Mucosa of descending colon (tissue), 3 donors: ENCODE data around the gene DNAJA3. TPM values are rescaled to one million over a fixed set of nuclear protein-coding genes. Genes with fewer than 3 reads are reported as not detected.

Source experiments
- ATAC-seq: fragments of 200-7000 bp; cut with Tn5 transposase; one replicate; pipeline ENCODE4 v1.9.1; 2020; ENCODE audit warnings: mild to moderate bottlenecking, moderate library complexity
- DNase-seq, 3 donors: peaks; one replicate each; pipeline ENCODE4 v3.0.0-alpha.2; 2020
- H3K36me3 ChIP-seq: fragments of 200-600 bp; one replicate; pipeline ENCODE4 v1.8.0; 2021; ENCODE audit warnings: low read depth, mild to moderate bottlenecking
- H3K4me1 ChIP-seq: fragments of 200-600 bp; one replicate; pipeline ENCODE4 v1.8.0; 2021; ENCODE audit warnings: low read depth, mild to moderate bottlenecking
- H3K4me3 ChIP-seq: fragments of 200-600 bp; one replicate; pipeline ENCODE4 v1.8.0; 2021; ENCODE audit warnings: mild to moderate bottlenecking
- H3K9me3 ChIP-seq: fragments of 200-600 bp; one replicate; pipeline ENCODE4 v1.8.0; 2021; ENCODE audit warnings: mild to moderate bottlenecking
- CTCF ChIP-seq: fragments of 200-600 bp; IDR thresholded peaks from one replicate; pipeline ENCODE4 v1.8.0; 2022; ENCODE audit warnings: antibody characterized with exemption, mild to moderate bottlenecking
- intact Hi-C, 2 donors: fragments of 100-400 bp; cut with DNase I in 1 of 2; cut with micrococcal nuclease in 1 of 2; formaldehyde crosslinking; loops; one replicate each; pipeline versions ENCODE4 v1.11.0 to v1.11.1; 2022; cut with DNase I, micrococcal nuclease
- total RNA-seq, 3 donors: library from RNA; stranded (reverse); fragmentation: NEBNext Ultra II Directional in 2 of 3; extraction: Animal tissue kit (Norgen Biotek cat#: 25700) in 2 of 3; gene quantifications; one replicate each; pipeline versions ENCODE4 v1.2.1 to v1.2.4, GENCODE V29; 2021 to 2023
- donor health status: DM: no; HTN: no; CAD: no; lungs with moderate emphysema.
- donor health status: DM: no; HTN: no; CAD: no.
- donor health status: DM: no; HTN: yes; CAD: no.

Gene DNAJA3
- total RNA-seq, 3 donors from 2014 or later: 47.0 to 58.3 (median 54.8) TPM

DNA sequence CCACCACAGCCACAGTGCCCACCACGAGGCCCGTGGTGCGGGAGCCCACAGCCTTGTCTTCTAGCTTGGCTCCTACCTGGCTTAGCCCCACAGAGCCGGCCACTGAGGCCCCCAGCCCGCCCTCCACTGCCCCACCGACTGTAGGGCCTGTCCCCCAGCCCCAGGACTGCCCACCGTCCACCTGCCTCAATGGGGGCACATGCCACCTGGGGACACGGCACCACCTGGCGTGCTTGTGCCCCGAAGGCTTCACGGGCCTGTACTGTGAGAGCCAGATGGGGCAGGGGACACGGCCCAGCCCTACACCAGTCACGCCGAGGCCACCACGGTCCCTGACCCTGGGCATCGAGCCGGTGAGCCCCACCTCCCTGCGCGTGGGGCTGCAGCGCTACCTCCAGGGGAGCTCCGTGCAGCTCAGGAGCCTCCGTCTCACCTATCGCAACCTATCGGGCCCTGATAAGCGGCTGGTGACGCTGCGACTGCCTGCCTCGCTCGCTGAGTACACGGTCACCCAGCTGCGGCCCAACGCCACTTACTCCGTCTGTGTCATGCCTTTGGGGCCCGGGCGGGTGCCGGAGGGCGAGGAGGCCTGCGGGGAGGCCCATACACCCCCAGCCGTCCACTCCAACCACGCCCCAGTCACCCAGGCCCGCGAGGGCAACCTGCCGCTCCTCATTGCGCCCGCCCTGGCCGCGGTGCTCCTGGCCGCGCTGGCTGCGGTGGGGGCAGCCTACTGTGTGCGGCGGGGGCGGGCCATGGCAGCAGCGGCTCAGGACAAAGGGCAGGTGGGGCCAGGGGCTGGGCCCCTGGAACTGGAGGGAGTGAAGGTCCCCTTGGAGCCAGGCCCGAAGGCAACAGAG, 43.5 kb upstream of the DNAJA3 start:
- H3K36me3 ChIP-seq: no peaks in the 10 kb centered on the region
- no peaks in the 10 kb centered on the region for H3K9me3 ChIP-seq
- ATAC-seq (no peak), DNase-seq (peak in 1 of 3 donors; percentile 47)
- no peak overlapping the region for H3K4me3 ChIP-seq
- intact Hi-C loops: no loop called here
- no peaks in the 10 kb centered on the region for H3K4me1 ChIP-seq
- no peak for TF ChIP-seq CTCF

DNA sequence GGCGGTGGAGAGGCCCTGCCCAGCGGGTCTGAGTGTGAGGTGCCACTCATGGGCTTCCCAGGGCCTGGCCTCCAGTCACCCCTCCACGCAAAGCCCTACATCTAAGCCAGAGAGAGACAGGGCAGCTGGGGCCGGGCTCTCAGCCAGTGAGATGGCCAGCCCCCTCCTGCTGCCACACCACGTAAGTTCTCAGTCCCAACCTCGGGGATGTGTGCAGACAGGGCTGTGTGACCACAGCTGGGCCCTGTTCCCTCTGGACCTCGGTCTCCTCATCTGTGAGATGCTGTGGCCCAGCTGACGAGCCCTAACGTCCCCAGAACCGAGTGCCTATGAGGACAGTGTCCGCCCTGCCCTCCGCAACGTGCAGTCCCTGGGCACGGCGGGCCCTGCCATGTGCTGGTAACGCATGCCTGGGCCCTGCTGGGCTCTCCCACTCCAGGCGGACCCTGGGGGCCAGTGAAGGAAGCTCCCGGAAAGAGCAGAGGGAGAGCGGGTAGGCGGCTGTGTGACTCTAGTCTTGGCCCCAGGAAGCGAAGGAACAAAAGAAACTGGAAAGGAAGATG, 42.8 kb upstream of the DNAJA3 start:
- no peaks in the 10 kb centered on the region for H3K9me3 ChIP-seq
- no peak for ATAC-seq
- H3K36me3 ChIP-seq: no peaks in the 10 kb centered on the region
- H3K4me1 ChIP-seq: no peaks in the 10 kb centered on the region
- intact Hi-C loops: no loop called here
- no peak for TF ChIP-seq CTCF
- DNase-seq: peak in 1 of 3 donors; percentile 38
- H3K4me3 ChIP-seq: no peak overlapping the region

DNA sequence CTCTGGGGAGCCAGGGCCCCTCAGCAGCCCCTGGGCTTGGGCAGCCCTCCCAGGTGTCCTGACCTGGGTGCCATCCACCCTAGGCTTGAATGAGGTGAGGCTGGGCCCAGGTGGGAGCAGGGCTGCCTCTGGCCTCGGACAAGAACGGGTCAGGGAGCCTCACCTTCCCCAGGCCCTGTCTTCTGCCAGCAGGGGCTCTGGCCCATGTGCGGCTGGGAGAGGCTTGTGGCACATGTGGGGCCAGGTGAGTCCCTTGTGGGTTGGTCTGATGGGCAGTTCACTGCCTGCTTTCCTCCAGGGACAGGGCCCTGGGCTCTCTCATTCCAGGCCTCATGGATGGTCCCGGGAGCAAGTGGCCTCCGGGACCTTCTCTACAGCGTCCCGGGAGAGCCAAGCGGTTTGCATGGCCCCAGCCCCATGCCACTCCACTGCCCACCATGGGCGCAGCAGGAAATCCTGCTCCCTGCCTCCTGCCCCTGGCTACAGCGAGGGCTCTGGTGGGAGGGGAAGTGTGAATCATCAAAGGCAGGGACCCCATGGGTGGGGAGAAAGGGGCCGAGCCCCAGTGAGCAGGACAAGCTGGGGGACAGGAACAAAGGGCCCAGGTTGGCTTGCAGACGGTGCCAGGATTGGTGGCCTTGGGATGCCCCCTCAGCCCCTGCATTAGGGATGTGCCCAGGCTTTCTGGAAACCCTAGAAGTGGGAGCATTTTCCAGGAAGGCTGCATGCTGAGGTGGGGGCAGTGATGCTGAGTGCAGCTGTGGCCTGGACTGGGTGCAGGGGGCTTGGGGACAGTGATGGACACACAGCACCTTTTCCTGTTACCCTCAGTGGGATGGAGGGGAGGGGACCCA, 41.9 kb upstream of the DNAJA3 start:
- no peak for TF ChIP-seq CTCF
- H3K36me3 ChIP-seq: no peaks in the 10 kb centered on the region

DNA sequence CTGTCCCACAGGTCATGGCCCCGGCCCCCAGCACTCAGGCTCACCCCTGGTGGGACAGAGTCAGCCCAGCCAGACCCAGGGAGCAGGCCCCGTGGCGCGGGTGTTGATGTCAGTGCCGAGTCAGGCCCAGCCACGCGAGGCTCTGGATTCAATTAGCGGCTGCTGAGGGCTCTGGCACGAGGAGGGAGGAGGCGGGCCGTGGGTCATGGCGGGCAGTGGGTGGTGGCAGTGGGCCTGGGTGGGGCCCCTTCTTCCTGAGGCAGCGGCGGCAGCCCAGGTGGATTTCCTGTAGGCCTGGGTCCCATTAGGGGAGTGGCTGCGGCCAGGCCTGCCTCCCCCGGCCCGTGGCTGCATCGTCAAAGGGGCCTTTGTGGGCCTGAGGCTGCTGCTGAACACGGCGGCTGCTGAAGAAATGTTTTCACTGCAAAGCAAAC, 41.1 kb upstream of the DNAJA3 start:
- TF ChIP-seq CTCF: no peak
- DNase-seq (peak in 1 of 3 donors; percentile 59), ATAC-seq (no peak)
- H3K4me1 ChIP-seq: no peaks in the 10 kb centered on the region
- H3K36me3 ChIP-seq: no peaks in the 10 kb centered on the region
- H3K9me3 ChIP-seq: no peaks in the 10 kb centered on the region
- no peak overlapping the region for H3K4me3 ChIP-seq
- intact Hi-C loops: no loop called here

More for the DNA sequence above, 41.9 kb upstream of the DNAJA3 start:
- H3K9me3 ChIP-seq: no peaks in the 10 kb centered on the region
- H3K4me1 ChIP-seq: no peaks in the 10 kb centered on the region
- intact Hi-C loops: no loop called here
- DNase-seq (no peak), ATAC-seq (no peak)
- H3K4me3 ChIP-seq: no peak overlapping the region

DNA sequence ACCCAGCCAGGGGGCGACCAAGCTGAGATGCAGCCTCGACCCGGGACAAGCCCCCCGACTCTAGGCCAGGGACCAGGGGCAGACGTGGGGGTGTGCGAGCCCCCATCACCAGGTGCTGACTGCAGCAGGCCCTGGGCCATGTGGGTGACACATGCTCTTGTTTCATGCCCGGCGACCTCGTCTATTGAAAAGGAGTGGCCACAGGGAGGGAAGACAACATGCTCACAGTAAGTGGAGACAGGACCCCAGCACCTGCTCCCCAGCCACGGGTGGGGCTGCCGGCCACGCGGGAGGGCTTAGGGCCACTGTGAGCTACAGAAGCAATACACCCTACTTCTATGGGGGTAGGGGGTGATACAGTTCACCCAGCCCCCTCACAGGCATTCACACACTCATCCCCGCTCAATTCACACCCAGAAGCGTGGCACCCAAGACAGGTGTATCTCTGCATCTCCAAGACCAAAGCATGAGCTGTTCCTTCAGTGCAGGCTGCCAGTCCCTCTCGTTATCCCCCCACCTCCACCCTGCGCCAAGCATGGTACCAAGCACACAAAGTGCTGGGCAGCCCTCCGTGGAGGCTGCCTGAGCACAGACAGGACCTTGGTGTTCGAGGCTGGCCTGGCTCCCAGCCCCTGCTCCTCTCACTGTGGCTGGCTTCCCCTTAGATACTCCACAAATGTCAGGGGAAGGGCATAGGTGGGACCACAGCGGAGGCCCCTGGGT, 40.4 kb upstream of the DNAJA3 start:
- ATAC-seq: no peak
- intact Hi-C loops: no loop called here
- TF ChIP-seq CTCF: no peak
- DNase-seq: no peak
- no peaks in the 10 kb centered on the region for H3K36me3 ChIP-seq
- H3K9me3 ChIP-seq: no peaks in the 10 kb centered on the region
- no peak overlapping the region for H3K4me3 ChIP-seq
- no peaks in the 10 kb centered on the region for H3K4me1 ChIP-seq
